DMS79 treated with DMSO at 0.1 percent for 48 hours (cell line): Measurements from ENCODE around the gene TADA2B.

Experiments used
- DNase-seq: peaks from one replicate; lab custom pipeline; 2025; lab: John Stamatoyannopoulos, UW

The TADA2B gene

DNA sequence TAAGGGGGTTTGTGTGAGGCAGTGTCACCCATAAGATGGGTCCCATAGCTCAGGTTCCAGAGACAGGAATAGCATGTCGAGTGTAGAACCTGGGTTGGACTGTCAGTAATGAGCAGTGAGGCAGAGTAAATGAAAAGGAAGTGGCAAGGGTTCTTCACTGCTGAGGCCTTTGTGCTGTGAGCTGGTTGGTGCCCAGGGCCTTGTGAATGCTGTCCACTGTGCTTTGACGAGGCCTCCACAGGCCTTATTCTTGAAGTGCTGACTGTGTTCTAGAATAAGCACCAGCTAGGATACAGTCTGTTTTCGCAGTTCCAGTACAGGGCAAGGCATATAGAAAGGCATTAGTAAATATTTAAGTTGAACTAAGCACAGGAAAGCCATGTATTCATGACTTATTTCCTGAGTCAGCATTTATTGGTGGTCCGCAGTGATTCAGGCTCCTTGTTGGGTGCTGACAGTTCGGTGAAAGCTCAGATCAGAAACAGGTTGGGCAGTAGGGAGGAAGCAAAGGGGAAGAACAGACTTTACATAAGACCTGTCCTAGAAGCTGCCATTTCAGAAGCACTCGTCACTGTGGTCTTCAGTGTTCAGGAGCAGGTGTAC is 25.6 kb upstream of the TADA2B start:
- DNase-seq = no peak

DNA sequence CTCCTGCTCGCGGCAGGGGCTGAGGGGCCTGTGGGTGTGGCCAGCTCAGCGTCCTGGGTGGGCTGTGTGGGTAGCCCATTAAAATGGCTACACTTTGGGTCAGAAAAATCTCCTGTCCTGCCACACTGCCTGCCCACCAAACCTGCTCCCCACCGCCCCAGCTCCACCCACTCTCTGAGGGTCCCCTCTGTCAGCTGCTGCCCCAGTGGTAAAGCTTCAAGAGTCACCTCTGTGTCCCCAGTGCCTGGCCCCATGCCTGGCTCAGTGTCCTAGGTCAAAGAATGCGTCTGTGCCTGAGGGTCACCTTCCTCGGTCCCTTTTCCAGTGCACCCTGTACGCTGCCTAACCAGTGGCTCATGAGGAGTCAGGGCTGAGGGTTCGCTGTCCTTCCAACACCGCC is 24.9 kb upstream of the TADA2B start:
- DNase-seq = no peak

DNA sequence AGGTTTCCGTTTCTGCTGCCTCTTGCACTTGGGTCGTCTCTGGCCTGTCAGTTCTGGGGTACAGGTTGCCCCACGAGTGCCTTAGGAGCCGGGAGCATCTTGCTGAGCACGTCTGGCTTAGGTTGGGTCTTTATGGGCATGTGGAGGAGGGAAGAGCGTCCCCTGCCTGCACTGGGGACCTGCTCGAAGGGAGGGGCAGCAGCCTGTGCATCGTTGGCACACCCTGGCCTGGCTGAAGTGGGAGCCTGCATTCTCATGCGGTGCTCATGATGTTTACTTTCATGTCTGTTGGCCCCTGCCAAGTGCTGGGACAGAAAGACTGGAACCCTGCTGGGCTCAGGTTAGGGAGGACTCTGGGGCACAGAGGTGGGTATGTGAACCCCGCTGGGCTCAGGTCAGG is 23.8 kb upstream of the TADA2B start:
- no peak for DNase-seq

DNA sequence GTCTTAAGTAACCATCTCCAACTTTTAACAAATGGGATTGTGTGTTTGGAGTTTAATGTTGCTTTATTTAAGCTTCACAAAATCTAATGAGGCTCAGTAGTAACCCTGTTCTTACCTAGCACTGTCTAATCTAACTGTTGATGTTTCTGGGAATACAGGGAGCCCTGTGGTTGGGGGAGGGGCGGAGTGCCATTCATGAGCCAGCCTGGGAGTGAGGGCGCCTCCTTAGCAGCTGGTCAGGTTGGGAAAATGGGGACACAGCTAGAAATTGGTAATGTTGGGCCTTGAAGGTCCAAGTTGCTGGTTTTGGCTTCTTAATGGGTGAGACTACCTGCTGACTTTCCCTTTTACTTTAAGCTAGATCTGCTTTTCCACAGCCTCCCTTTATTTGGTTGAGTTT is 22.9 kb upstream of the TADA2B start:
- DNase-seq = no peak

DNA sequence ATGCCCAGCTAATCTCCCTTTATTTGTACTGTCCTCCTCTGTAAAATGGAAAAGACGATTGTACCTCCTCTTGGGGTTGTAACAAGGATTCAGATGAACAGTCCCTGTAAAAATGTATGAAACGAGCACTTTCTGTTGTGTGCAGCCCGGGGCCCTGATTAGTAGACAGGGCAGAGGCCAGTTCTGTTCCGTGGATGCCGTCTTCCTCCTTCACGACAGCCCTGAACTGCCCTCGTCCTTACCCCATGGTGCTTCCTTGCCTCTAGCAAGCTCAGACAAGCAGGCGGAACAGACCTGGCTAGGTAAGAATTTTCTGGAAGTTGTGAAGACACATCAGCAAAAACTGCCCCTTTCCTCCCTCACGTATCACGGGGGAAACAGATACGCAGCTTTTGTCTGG is 22.3 kb upstream of the TADA2B start:
- no peak for DNase-seq

DNA sequence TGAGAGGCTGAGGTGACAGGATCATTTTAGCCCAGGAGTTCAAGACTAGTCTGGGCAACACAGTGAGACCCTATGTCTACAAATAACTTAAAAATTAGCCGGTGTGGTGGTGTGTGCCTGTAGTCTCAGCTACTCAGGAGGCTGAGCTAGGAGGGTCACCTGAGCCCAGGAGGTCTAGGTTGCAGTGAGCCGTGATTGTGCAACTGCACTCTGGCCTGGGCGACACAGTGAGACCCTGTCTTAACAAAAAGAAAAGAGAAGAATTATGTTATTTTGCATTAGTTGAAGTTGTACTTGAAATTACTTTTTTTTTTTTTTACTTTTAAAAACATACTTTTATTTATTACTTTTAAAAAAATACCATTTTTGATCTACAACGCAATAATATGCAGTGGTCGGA is 21.8 kb upstream of the TADA2B start:
- DNase-seq = no peak

DNA sequence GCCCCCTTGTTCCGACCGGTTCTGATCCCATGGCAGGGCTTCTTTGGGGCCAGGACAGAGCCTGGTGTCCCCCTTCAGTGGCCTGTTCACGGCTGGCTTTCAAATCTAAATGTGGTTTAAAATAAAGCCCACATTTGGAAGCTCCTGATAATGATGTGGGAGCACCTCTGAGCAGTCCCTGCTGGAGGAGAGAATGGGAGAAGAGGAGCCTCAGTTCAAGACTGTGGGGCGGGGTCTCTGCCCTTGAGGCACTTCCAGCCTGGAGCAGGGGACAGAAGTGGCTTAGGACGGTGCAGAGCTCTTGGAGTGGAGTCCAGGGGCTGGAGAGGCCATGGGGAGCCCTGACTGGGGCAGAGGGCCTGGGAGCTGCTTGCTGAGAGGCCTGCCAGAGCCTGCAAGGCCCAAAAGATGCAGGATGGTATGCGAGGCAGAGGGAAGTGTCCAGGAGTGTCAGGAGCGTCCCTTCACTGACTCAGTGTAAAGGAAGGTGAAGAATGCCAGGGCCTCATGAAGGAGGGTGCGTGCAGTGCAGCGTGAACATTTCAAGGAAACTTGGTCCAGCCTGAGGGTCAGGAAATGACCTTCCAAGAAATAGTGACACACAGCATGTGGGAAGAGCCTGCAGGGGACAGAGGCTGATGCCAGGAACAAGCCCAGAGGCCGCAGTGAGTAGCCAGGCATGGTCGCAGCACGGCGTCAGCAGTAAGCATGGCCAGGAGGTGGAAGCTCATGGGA is 21.1 kb upstream of the TADA2B start:
- no peak for DNase-seq

DNA sequence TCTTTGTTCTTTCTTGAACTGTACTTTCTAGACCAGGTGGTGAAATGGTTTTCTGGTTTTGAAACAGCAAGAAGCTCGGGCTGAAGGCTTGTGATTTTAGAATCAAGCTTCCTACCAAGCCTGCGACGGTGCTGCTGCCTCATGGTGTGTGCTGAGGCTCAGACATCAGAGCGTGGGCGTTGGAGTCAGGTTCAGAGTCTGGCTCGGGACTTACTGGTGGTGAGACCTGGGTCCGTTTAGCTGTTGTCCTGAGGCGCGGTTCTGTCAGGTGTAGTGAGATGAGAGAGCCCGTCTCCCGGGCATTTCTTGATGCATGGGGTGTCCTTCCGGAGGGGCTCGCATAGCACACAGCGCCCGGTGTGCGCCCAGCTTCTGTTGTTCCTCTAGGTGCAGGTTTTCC is 19.7 kb upstream of the TADA2B start:
- DNase-seq = no peak

DNA sequence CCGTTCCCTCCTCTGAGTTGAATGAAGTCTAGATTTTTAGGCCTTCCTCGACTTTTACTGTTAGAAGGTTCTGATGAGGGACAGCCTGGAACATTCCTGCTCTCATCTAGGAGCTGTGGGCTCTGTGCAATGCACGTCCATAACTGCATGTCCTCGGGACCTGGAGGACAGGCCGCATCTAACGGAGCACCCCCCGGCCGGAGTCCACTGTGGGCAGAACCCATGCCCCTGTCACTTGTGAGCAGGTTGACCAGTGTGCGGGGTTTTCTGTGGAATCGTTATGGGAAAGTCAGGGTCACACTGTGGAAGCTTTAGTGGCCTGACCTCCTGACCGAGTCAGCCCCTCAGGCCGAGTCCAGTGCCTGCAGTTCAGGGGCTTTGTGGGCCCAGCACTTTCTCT is 19.3 kb upstream of the TADA2B start:
- DNase-seq = no peak

DNA sequence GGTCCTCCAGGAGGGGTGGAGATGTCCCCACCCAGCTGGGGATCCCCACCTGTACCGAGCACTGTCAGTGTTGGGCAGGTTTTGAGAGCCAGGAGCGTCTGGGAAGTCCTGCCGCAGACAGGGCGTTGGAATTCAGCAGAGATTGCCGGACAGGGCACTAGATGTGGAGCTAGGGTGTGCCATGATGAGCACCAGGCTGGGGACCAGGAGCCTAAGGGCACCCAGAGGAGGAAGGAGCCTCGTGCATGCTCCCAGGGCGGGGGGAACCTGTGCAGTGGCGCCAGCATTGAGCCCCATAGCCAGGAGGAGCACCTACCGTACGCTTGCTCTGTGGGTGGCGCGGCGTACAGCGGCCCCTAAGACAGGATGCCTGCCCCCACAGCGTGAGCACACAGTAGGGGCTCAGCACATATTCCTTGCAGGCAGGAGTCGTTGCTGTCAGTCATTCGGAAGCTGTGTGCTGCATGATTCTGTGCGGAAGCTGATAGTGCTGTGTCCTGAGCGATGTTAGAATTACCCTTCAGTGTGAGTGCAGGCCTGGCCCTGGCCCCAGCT is 18.8 kb upstream of the TADA2B start:
- no peak for DNase-seq

DNA sequence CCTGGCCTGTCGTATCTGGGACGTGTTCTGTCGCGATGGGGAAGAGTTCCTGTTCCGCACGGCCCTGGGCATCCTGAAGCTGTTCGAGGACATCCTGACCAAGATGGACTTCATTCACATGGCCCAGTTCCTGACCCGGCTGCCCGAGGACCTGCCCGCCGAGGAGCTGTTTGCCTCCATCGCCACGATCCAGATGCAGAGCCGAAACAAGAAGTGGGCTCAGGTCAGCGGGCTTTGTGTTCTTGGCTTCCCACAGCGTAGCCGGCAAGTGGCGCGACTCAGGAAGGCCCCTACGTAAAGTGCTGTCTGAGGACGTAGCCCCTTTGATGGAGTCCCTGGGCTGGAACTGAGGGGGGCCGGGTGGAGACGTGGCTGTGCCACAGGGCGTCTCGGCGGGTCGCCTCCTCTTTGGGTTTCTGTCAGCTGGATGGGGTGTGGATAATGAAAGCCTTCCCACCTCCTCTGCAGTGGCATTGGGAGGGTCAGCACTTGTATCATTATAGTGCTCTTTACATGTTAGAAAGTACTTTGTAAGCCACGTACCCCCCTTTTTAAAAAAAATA is 18.1 kb upstream of the TADA2B start:
- DNase-seq = no peak

DNA sequence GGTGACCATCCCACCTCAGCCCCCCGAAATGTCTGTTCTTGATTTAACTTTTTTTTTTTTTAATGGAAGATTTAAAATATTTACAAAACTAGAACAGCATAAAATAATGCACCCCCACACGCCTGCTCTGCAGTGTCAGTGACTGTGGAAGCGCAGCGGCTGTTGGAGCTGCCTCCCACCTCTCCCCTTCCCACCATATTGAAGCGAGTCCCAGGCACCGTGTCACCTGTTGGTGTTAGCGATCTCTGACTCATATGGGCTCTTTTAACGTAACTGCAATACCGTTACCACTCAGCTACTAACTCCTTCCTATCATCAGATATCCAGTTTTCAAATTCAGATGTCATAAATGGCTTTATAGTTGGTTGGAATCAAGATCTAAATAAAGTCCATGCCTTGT is 17.1 kb upstream of the TADA2B start:
- no peak for DNase-seq

DNA sequence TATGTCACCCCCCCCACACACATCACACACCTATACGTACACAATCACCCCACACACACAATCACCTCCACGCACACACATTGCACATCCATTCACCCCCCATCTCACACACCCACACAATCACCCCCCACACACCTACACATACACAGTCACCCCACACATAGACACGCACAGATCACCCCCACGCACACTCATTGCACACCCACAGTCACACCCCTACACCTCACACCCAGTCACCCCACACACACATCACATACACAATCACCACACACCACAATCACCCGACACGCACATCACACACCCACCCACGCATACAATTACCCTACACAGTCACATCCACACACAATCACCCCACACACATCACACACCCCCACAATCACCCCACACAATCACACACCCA is 15.9 kb upstream of the TADA2B start:
- no peak for DNase-seq

DNA sequence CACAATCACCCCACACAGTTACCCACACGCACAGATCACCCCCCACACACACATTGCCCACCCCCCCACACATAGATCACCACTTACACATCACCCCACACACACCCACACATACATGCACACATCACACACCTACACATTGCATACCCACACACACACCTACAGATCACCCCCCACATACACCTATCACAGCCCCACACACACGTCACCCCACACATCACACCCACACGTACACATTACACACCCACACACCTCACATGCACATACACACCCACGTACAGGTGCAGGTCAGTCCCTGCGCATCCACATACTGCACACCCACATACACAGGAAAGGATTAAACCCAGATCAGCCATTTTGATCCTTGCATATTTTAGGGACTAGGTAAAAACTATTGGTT is 15.3 kb upstream of the TADA2B start:
- no peak for DNase-seq

DNA sequence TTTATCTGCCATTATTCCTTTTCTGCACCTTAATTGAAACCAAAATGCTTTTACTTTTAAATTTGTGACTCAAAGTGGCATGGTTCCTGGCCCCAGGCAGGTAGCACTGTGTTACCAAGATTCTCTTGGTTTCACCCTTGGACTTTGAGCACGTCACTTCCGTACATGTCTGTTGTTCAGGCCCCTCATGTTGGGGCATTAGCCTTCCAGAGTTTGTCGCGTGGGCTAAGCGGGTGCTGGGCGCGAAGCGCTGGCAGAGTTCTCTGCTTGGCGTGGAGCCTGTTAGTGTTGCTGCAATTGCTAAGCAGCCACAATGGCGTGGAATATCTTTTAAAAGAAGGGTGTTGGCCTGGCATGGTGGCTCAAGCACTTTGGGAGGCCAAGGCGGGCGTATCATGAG is 14.0 kb upstream of the TADA2B start:
- no peak for DNase-seq

DNA sequence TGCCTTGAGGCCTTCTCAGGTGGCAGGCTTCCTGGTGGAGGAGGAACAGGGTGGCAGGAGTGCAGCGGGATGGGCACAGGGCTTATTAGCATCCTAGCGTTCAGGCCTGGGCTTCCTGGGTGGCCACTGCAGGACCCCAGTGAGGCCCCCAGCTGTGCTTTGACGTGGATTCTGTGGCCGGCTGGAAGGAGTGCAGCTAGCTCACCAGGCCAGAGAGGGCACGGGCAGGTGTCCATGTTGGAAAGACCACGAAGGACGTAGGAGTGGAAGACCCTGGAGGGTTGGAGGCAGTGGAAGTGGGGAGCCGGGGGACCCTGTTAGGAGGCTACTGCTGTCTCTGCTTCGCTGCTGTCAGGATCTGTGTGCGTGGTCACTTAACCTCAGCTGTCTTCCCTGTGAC is 13.3 kb upstream of the TADA2B start:
- no peak for DNase-seq

DNA sequence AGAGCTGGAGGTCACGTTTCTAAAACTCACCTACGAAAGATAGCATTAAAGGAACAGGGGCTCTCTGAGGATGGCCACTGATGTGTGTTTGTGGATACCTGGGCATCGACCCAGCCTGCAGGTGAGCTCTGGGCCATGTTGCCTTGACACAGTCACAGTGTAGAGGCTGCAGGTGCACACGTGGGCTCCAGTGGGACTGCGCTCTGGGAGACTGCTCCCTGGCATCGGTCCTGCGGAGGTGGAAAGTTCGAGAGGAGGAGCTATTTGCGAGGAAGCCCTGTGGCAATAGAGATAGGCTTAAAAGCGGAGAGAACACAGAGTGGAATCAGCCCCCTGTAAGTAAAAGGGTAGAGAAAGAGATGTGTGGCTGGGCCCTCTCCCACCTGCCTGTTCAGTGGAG is 12.3 kb upstream of the TADA2B start:
- no peak for DNase-seq

DNA sequence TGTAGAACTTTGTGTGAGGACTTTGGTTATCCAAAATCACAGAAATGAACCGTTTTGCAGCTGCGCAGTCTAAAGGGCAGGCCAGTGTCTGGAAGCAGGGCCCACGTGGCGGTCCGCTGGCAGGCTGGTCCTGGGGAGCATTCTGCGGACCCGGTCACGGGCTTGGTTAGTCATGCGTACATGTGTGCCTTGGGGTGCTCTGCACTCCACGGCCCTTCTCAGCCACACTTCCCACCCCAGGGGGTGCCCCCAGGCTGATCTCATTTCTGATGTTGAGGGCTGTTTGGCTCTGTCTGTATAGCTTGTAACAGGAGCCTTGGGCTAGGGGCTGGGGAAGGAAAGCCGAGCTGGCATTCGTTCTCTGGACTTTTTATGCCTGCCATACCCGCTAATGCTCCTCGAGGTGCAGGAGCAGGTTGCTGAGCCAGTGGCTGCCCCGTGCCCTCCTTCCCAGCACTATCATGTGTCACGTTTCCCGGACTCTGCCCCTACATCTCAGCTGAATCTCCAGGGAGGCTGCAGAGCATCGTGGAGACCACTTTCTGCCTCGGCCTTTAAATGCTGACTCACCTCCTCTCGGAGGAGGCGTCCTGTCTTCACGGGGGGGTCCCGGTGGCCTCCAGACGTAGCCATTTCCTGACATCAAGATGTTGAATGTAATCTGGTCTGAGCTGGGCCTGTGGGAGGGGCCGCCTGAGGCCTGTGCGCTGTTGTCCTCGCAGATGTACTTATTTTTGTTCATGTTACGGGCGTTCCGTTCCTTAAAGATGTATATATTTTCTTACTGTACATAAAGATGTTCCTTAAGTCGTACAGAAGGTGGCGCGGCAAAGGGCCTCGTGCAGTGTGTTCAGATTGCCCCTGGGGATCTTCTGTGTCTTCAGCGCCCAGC is 11.4 kb upstream of the TADA2B start:
- no peak for DNase-seq

DNA sequence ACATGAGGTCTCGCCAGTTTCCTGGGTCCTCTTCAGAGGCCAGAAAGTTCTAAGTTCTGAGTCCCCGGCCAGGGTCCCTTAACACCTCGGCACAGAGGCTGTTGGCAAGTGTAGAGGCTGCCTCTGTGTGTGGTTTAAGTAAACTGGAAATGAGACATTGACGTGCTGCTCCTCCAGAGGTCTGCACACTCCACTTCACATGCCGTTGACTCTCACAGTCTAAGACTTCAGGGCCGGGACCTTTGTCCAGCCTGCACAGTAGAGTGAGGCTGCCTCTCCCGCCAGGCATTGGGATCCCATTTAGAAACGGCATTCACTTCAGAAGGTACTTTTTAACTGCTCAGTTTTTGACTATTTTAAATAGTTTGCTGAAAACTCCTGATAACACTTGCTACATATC is 10.6 kb upstream of the TADA2B start:
- no peak for DNase-seq

DNA sequence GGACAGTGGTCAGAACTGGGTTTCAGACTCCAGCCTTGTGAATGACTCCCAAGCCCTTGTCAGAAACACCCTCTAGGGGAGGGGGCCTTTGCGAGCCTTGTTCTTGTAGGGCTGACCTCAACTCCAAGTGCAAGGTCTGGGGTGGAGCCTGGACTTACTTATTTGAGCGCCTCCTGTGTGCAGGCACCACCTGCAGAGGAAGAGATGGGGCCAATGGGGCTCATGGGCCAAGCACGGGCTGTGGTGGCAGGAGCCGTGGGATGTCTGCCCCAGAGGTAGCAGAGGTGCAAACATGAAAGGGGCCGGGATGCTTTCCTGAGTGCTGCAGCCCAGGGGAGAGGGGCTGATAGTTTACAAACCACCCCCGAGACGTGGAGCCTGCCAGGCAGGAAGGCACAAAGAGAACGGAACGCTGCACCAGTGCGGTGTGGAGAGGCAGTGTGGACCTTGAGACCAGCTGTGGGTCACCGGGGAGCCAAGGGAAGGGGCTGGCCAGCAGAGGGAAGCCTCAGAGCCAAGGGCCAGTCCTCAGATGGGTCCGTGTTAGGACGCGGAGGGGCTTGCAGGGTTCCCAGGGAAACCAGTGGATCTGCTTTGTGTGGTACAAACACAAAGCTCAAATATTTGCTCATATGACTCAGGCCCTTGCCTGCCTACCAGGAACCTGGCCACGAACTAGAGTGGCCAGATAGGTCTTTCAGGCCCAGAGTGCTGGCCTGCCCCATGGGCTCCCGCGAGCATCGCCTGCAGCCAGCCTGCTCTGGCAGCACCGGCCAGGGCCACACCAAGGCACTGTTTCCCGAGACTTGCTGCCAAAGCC is 8.7 kb upstream of the TADA2B start:
- DNase-seq = no peak

DNA sequence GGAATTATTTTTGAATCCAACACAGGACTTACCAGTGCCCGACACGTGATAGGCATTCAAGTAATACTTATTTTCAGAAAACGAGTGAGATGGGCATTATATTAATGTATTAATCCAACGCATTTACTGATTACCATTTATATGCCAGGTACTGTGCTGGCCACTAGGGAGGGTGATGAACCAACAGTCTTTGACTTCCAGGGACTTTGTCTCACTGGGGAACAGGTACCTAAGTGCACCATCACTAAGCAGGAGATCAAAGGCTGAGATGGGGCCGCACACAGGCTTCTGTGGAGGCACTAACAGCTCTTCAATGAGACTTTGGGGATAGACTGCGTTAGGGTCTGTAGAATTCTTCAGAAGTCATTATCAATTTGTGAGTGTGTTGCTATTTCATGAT is 5.7 kb upstream of the TADA2B start:
- no peak for DNase-seq

DNA sequence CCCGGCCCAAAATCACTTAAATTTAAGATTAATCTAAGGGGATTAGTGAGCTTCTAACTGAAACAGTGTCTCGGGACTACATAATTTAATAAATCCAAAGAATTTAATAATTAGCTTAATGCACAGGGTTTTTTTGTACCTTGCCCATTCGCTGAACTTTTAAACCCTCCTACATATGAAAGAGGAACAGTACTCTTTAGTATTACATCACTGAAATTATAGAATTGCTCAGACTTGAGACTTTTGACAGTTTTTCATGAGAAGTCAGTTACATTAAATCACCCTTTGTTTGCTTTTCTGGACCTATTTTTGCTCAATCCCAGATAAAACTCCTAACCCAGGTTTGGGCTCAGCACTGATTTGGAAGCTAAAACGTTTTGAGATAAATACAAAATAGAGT is 2.4 kb upstream of the TADA2B start:
- no peak for DNase-seq
